ENCODE results near the gene TANGO6.
"Not testable (repeated sequence)": the region's sequence is repeated elsewhere in the genome, so short reads cannot be mapped to it uniquely, and the experiment has no call there.

Gene TANGO6

GRCh38 chr16:69012906-69013305, 169.6 kb downstream of the TANGO6 start:
- DNase-seq (ENCODE audit: low read depth): no peak

GRCh38 chr16:69013991-69014390, 170.7 kb downstream of the TANGO6 start:
- DNase-seq (ENCODE audit: low read depth): no peak

GRCh38 chr16:69014811-69015210, 171.5 kb downstream of the TANGO6 start:
- no peak for DNase-seq (ENCODE audit: low read depth)

- DNase-seq (ENCODE audit: low read depth): no peak
These were observed 173.9 kb downstream of the TANGO6 start for GRCh38 chr16:69017036-69017783.

GRCh38 chr16:69019811-69020210, 176.5 kb downstream of the TANGO6 start:
- no peak for DNase-seq (ENCODE audit: low read depth)

- DNase-seq (ENCODE audit: low read depth): no peak
These were observed 185.8 kb downstream of the TANGO6 start for GRCh38 chr16:69029121-69029520.

GRCh38 chr16:69031877-69032301, 188.6 kb downstream of the TANGO6 start:
- DNase-seq (ENCODE audit: low read depth): no peak

GRCh38 chr16:69033151-69033949, 190.0 kb downstream of the TANGO6 start:
- DNase-seq (ENCODE audit: low read depth): no peak

GRCh38 chr16:69035375-69035774, 192.0 kb downstream of the TANGO6 start:
- DNase-seq (ENCODE audit: low read depth): no peak

- no peak for DNase-seq (ENCODE audit: low read depth)
These were observed 193.2 kb downstream of the TANGO6 start for GRCh38 chr16:69036399-69037091.

GRCh38 chr16:69037373-69038160, 194.2 kb downstream of the TANGO6 start:
- no peak for DNase-seq (ENCODE audit: low read depth)

GRCh38 chr16:69039333-69039941, 196.1 kb downstream of the TANGO6 start:
- DNase-seq (ENCODE audit: low read depth): no peak

GRCh38 chr16:69040144-69040909, 197.0 kb downstream of the TANGO6 start:
- DNase-seq (ENCODE audit: low read depth): no peak

GRCh38 chr16:69048328-69049120, 205.2 kb downstream of the TANGO6 start:
- no peak for DNase-seq (ENCODE audit: low read depth)

- DNase-seq (ENCODE audit: low read depth): no peak
These were observed 205.8 kb downstream of the TANGO6 start for GRCh38 chr16:69049146-69049545.

GRCh38 chr16:69049603-69050375, 206.5 kb downstream of the TANGO6 start:
- DNase-seq (ENCODE audit: low read depth): no peak

GRCh38 chr16:69051517-69051830, 208.1 kb downstream of the TANGO6 start:
- DNase-seq (ENCODE audit: low read depth): not testable (repeated sequence)

- DNase-seq (ENCODE audit: low read depth): no peak
These were observed 211.7 kb downstream of the TANGO6 start for GRCh38 chr16:69055008-69055407.

- no peak for DNase-seq (ENCODE audit: low read depth)
These were observed 212.6 kb downstream of the TANGO6 start for GRCh38 chr16:69055980-69056379.
